Measurements from ENCODE around the gene GRHL1. TPM values are rescaled to one million over a fixed set of nuclear protein-coding genes. Genes with fewer than 3 reads are reported as not detected.

GRHL1 gene
- total and polyA plus RNA-seq, 9 of the 15 experiments (the other 6 are each of a cell fraction or from before 2014, with no cell fraction given): 1.7 to 6.1 (median 4.7) TPM

DNA sequence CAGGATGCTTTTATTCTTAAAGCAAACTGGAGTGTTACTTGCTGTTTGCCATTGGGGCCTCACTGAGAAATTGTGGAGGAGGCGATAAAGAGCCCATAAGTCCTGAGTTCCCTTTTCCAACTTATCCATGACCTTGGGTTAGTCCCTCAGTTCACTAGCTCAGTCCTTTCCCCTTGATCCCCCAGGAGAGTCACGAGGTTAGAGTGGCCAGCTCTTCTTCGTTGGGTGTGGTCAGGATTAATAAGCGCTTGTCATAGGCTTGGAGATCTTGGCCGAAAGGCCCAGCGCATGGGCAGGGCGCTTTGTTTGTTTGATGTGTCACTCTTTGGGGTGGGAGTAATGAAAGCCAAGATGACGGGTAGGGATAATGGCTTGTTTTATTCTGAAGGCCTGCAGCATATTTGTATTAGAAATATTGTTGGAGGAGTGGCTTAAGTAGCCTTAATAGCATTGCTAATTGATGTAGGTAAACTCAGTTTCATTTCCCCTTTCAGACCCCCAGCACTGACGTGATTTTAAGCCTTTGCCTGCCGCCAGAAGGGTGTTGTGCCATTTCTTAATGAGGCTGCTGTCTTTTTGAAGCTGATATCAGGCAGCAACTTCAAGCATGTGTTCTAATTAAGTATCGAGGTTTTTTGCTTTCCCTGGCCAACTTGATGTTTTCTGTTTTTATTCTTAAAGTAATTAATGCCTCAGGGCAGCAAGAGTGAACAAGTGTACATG is 15.7 kb downstream of the GRHL1 start (continued):
- TF ChIP-seq, protein P1, sequence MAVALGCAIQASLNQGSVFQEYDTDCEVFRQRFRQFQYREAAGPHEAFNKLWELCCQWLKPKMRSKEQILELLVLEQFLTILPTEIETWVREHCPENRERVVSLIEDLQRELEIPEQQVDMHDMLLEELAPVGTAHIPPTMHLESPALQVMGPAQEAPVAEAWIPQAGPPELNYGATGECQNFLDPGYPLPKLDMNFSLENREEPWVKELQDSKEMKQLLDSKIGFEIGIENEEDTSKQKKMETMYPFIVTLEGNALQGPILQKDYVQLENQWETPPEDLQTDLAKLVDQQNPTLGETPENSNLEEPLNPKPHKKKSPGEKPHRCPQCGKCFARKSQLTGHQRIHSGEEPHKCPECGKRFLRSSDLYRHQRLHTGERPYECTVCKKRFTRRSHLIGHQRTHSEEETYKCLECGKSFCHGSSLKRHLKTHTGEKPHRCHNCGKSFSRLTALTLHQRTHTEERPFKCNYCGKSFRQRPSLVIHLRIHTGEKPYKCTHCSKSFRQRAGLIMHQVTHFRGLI (CRISPR knock-in tag; IDR thresholded peaks at IDR 0.05): 0 out of 2 replicates have a peak, but pooled peaks have one; percentile 40
- TF ChIP-seq SMARCE1 (IDR thresholded peaks at IDR 0.05) (peak; percentile 46; the same call in 1 of the 2 replicates), SMAD4 (CRISPR knock-in tag; conservative IDR thresholded peaks at IDR 0.05) (no peak), SMARCC2 (IDR thresholded peaks at IDR 0.05; ENCODE audit: low read depth) (no peak), CXXC5 (CRISPR knock-in tag; IDR thresholded peaks at IDR 0.05) (no peak), XRCC5 (IDR thresholded peaks at IDR 0.05; ENCODE audit: low read depth, low read length) (no peak), ZNF146 (CRISPR knock-in tag; IDR thresholded peaks at IDR 0.05; ENCODE audit: unreplicated experiment) (no peak), ZNF77 (CRISPR knock-in tag; IDR thresholded peaks at IDR 0.05) (no peak)
- TF ChIP-seq, protein P2, sequence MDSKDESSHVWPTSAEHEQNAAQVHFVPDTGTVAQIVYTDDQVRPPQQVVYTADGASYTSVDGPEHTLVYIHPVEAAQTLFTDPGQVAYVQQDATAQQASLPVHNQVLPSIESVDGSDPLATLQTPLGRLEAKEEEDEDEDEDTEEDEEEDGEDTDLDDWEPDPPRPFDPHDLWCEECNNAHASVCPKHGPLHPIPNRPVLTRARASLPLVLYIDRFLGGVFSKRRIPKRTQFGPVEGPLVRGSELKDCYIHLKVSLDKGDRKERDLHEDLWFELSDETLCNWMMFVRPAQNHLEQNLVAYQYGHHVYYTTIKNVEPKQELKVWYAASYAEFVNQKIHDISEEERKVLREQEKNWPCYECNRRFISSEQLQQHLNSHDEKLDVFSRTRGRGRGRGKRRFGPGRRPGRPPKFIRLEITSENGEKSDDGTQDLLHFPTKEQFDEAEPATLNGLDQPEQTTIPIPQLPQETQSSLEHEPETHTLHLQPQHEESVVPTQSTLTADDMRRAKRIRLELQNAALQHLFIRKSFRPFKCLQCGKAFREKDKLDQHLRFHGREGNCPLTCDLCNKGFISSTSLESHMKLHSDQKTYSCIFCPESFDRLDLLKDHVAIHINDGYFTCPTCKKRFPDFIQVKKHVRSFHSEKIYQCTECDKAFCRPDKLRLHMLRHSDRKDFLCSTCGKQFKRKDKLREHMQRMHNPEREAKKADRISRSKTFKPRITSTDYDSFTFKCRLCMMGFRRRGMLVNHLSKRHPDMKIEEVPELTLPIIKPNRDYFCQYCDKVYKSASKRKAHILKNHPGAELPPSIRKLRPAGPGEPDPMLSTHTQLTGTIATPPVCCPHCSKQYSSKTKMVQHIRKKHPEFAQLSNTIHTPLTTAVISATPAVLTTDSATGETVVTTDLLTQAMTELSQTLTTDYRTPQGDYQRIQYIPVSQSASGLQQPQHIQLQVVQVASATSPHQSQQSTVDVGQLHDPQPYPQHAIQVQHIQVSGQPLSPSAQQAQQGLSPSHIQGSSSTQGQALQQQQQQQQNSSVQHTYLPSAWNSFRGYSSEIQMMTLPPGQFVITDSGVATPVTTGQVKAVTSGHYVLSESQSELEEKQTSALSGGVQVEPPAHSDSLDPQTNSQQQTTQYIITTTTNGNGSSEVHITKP (IDR thresholded peaks at IDR 0.05; ENCODE audit: partially characterized antibody): peak; percentile 41
- TF ChIP-seq, protein P3, sequence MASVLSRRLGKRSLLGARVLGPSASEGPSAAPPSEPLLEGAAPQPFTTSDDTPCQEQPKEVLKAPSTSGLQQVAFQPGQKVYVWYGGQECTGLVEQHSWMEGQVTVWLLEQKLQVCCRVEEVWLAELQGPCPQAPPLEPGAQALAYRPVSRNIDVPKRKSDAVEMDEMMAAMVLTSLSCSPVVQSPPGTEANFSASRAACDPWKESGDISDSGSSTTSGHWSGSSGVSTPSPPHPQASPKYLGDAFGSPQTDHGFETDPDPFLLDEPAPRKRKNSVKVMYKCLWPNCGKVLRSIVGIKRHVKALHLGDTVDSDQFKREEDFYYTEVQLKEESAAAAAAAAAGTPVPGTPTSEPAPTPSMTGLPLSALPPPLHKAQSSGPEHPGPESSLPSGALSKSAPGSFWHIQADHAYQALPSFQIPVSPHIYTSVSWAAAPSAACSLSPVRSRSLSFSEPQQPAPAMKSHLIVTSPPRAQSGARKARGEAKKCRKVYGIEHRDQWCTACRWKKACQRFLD (CRISPR knock-in tag; IDR thresholded peaks at IDR 0.05): peak; percentile 47; the same call in 1 of the 2 replicates
- TF ChIP-seq, protein P4, sequence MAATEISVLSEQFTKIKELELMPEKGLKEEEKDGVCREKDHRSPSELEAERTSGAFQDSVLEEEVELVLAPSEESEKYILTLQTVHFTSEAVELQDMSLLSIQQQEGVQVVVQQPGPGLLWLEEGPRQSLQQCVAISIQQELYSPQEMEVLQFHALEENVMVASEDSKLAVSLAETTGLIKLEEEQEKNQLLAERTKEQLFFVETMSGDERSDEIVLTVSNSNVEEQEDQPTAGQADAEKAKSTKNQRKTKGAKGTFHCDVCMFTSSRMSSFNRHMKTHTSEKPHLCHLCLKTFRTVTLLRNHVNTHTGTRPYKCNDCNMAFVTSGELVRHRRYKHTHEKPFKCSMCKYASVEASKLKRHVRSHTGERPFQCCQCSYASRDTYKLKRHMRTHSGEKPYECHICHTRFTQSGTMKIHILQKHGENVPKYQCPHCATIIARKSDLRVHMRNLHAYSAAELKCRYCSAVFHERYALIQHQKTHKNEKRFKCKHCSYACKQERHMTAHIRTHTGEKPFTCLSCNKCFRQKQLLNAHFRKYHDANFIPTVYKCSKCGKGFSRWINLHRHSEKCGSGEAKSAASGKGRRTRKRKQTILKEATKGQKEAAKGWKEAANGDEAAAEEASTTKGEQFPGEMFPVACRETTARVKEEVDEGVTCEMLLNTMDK (IDR thresholded peaks at IDR 0.05; ENCODE audit: borderline replicate concordance, insufficient read depth, low read depth, low read length, poor library complexity, severe bottlenecking): no peak
- TF ChIP-seq, protein P5, sequence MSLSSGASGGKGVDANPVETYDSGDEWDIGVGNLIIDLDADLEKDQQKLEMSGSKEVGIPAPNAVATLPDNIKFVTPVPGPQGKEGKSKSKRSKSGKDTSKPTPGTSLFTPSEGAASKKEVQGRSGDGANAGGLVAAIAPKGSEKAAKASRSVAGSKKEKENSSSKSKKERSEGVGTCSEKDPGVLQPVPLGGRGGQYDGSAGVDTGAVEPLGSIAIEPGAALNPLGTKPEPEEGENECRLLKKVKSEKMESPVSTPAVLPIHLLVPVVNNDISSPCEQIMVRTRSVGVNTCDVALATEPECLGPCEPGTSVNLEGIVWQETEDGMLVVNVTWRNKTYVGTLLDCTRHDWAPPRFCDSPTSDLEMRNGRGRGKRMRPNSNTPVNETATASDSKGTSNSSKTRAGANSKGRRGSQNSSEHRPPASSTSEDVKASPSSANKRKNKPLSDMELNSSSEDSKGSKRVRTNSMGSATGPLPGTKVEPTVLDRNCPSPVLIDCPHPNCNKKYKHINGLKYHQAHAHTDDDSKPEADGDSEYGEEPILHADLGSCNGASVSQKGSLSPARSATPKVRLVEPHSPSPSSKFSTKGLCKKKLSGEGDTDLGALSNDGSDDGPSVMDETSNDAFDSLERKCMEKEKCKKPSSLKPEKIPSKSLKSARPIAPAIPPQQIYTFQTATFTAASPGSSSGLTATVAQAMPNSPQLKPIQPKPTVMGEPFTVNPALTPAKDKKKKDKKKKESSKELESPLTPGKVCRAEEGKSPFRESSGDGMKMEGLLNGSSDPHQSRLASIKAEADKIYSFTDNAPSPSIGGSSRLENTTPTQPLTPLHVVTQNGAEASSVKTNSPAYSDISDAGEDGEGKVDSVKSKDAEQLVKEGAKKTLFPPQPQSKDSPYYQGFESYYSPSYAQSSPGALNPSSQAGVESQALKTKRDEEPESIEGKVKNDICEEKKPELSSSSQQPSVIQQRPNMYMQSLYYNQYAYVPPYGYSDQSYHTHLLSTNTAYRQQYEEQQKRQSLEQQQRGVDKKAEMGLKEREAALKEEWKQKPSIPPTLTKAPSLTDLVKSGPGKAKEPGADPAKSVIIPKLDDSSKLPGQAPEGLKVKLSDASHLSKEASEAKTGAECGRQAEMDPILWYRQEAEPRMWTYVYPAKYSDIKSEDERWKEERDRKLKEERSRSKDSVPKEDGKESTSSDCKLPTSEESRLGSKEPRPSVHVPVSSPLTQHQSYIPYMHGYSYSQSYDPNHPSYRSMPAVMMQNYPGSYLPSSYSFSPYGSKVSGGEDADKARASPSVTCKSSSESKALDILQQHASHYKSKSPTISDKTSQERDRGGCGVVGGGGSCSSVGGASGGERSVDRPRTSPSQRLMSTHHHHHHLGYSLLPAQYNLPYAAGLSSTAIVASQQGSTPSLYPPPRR (CRISPR knock-in tag; IDR thresholded peaks at IDR 0.05; ENCODE audit: borderline replicate concordance): no peak

Data from K562 (cell line).